CD14-positive monocyte (primary cell): ENCODE data around the gene FHIT. TPM values are rescaled to one million over a fixed set of nuclear protein-coding genes. Genes with fewer than 3 reads are reported as not detected.

ENCODE experiments used
- DNase-seq, 3 donors: peaks; one replicate each; pipeline ENCODE4 v3.0.0-alpha.2; 2011 to 2022
- H2AFZ ChIP-seq: 2 replicates; pipeline ENCODE4 v1.6.0; 2012; ENCODE audit warnings: mild to moderate bottlenecking, low read depth, low read length, inconsistent platforms; ENCODE audit not compliant: insufficient read depth, poor library complexity, severe bottlenecking
- H3K27ac ChIP-seq, 2 donors: 1 replicate in 1 of 2; 2 replicates in 1 of 2; pipeline ENCODE4 v1.5.1; 2012 to 2013; ENCODE audit warnings: low read length in 2 of 2, control low read depth in 1 of 2, inconsistent platforms in 1 of 2, low read depth in 1 of 2, mild to moderate bottlenecking in 1 of 2
- H3K27me3 ChIP-seq, 2 donors: one replicate each; pipeline versions ENCODE4 v1.6.0 to v1.6.1; 2011 to 2013; ENCODE audit warnings: low read length in 2 of 2; ENCODE audit not compliant: control insufficient read depth in 2 of 2, insufficient read depth in 2 of 2
- H3K36me3 ChIP-seq, 2 donors: replicated peaks in 1 of 2; 1 replicate in 1 of 2; 2 replicates in 1 of 2; pipeline versions ENCODE4 v1.5.1 to v1.6.1; 2012 to 2013; ENCODE audit warnings: low read length in 2 of 2, control low read depth in 1 of 2, inconsistent platforms in 1 of 2, mild to moderate bottlenecking in 1 of 2; ENCODE audit not compliant: insufficient read depth in 2 of 2, control insufficient read depth in 1 of 2
- H3K4me1 ChIP-seq, 2 donors: 1 replicate in 1 of 2; 2 replicates in 1 of 2; pipeline versions ENCODE4 v1.5.1 to v1.6.1; 2012 to 2013; ENCODE audit warnings: low read length in 2 of 2, control low read depth in 1 of 2, inconsistent platforms in 1 of 2, mild to moderate bottlenecking in 1 of 2, moderate library complexity in 1 of 2; ENCODE audit not compliant: insufficient read depth in 2 of 2, control insufficient read depth in 1 of 2
- H3K4me2 ChIP-seq: replicated peaks from 2 replicates; pipeline ENCODE3; 2012; ENCODE audit warnings: low read length, moderate library complexity, mild to moderate bottlenecking; ENCODE audit not compliant: poor library complexity, severe bottlenecking; ENCODE audit errors: extremely low read depth
- H3K4me3 ChIP-seq, 3 experiments: fragments of 200-600 bp in 1 of 3; sonication (generic) in 1 of 3; replicated peaks in 1 of 3; 1 replicate in 2 of 3; 2 replicates in 1 of 3; pipeline ENCODE4 v1.5.1; 2011 to 2013; ENCODE audit warnings: low read length in 3 of 3, mild to moderate bottlenecking in 3 of 3, control low read depth in 2 of 3, low read depth in 2 of 3, inconsistent platforms in 1 of 3, moderate library complexity in 1 of 3
- H3K79me2 ChIP-seq: 2 replicates; pipeline ENCODE4 v1.6.0; 2012; ENCODE audit warnings: mild to moderate bottlenecking, control low read depth, inconsistent platforms, low read length, moderate library complexity; ENCODE audit not compliant: insufficient read depth
- H3K9ac ChIP-seq: 2 replicates; pipeline ENCODE4 v1.6.0; 2017; ENCODE audit warnings: low read length, mild to moderate bottlenecking; ENCODE audit not compliant: insufficient read depth, poor library complexity, severe bottlenecking
- H3K9me3 ChIP-seq, 2 donors: replicated peaks in 1 of 2; 1 replicate in 1 of 2; 2 replicates in 1 of 2; pipeline versions ENCODE4 v1.5.1 to v1.6.1; 2012 to 2013; ENCODE audit warnings: low read length in 2 of 2, control low read depth in 1 of 2; ENCODE audit not compliant: control insufficient read depth in 1 of 2, insufficient read depth in 1 of 2
- H4K20me1 ChIP-seq: 2 replicates; pipeline ENCODE4 v1.6.0; 2012; ENCODE audit warnings: mild to moderate bottlenecking, low read length, control low read depth, moderate library complexity; ENCODE audit not compliant: insufficient read depth
- H3K27ac Mint-ChIP-seq, 7 donors: one replicate each; pipeline ENCODE4 v1.8.0; 2020; ENCODE audit warnings: mild to moderate bottlenecking in 7 of 7, mixed read lengths in 7 of 7, moderate library complexity in 6 of 7, inconsistent platforms in 2 of 7
- H3K27me3 Mint-ChIP-seq, 3 donors: one replicate each; pipeline ENCODE4 v1.8.0; 2021 to 2022; ENCODE audit warnings: low read depth in 3 of 3, mild to moderate bottlenecking in 3 of 3, mixed read lengths in 3 of 3, moderate library complexity in 3 of 3, inconsistent platforms in 1 of 3
- H3K36me3 Mint-ChIP-seq, 2 donors: one replicate each; pipeline ENCODE4 v1.8.0; 2020; ENCODE audit warnings: mixed read lengths in 2 of 2, inconsistent platforms in 1 of 2, mild to moderate bottlenecking in 1 of 2
- H3K4me1 Mint-ChIP-seq: one replicate; pipeline ENCODE4 v1.8.0; 2020; ENCODE audit warnings: mild to moderate bottlenecking, mixed read lengths
- H3K4me3 Mint-ChIP-seq, 2 donors: one replicate each; pipeline ENCODE4 v1.8.0; 2020; ENCODE audit warnings: mild to moderate bottlenecking in 2 of 2, mixed read lengths in 2 of 2, moderate library complexity in 1 of 2
- H3K9me3 Mint-ChIP-seq, 7 donors: one replicate each; pipeline ENCODE4 v1.8.0; 2020 to 2022; ENCODE audit warnings: mixed read lengths in 7 of 7, mild to moderate bottlenecking in 6 of 7, moderate library complexity in 6 of 7, inconsistent platforms in 2 of 7
- WGBS: methylation state at CpG from one replicate; pipeline ENCODE4 v1.1.5; 2013; ENCODE audit warnings: missing lambda C conversion rate; ENCODE audit not compliant: insufficient coverage; 5-methylcytosine and 5-hydroxymethylcytosine counted together
- intact Hi-C, 2 donors: fragments of 100-400 bp; cut with micrococcal nuclease; formaldehyde crosslinking; loops; one replicate each; pipeline versions ENCODE4 v1.15.0 to v1.15.1; 2023
- polyA plus RNA-seq, 3 donors: library from polyadenylated mRNA; depleted of rRNA in 1 of 3; unstranded in 2 of 3; stranded (reverse) in 1 of 3; fragments of 300-500 nt in 2 of 3; fragments of >200 nt in 1 of 3; fragmentation: Illumina TruSeq in 2 of 3; gene quantifications; 1 replicate in 2 of 3; 2 replicates in 1 of 3; pipeline ENCODE4 v1.2.3, GENCODE V29; 2012 to 2021
- TF ChIP-seq, protein P1 (sequence below): fragments of 200-600 bp; IDR thresholded peaks from one replicate; pipeline ENCODE4 v1.8.0; 2022; ENCODE audit warnings: antibody characterized with exemption, mild to moderate bottlenecking

The FHIT gene
- polyA plus RNA-seq, 3 donors = 1.7 to 3.4 (median 3.2) TPM

- WGBS = no CpG with 5 or more reads among the region's 3 CpGs
- no peak overlapping the region for H3K4me3 Mint-ChIP-seq
- Histone ChIP-seq H3K36me3 (no peaks in the 10 kb centered on the region), H3K27ac (no peak overlapping the region), H3K79me2 (no peaks in the 10 kb centered on the region), H3K4me2 (no peak overlapping the region), H3K4me1 (no peaks in the 10 kb centered on the region), H4K20me1 (no peaks in the 10 kb centered on the region), H3K4me3 (no peak overlapping the region), H3K27me3 (no peaks in the 10 kb centered on the region), H3K9ac (no peak overlapping the region), H3K9me3 (peaks cover 0 to 4% of the 10 kb centered on the region in 2 donors), H2AFZ (no peak overlapping the region)
- TF ChIP-seq, protein P1, sequence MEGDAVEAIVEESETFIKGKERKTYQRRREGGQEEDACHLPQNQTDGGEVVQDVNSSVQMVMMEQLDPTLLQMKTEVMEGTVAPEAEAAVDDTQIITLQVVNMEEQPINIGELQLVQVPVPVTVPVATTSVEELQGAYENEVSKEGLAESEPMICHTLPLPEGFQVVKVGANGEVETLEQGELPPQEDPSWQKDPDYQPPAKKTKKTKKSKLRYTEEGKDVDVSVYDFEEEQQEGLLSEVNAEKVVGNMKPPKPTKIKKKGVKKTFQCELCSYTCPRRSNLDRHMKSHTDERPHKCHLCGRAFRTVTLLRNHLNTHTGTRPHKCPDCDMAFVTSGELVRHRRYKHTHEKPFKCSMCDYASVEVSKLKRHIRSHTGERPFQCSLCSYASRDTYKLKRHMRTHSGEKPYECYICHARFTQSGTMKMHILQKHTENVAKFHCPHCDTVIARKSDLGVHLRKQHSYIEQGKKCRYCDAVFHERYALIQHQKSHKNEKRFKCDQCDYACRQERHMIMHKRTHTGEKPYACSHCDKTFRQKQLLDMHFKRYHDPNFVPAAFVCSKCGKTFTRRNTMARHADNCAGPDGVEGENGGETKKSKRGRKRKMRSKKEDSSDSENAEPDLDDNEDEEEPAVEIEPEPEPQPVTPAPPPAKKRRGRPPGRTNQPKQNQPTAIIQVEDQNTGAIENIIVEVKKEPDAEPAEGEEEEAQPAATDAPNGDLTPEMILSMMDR = no peak
- no peak overlapping the region for H3K27ac Mint-ChIP-seq
- no peak for DNase-seq
- no peaks in the 10 kb centered on the region for H3K27me3 Mint-ChIP-seq
- no peaks in the 10 kb centered on the region for H3K36me3 Mint-ChIP-seq
- H3K4me1 Mint-ChIP-seq = no peaks in the 10 kb centered on the region
- peaks cover 0 to 9% (median 4%) of the 10 kb centered on the region in 7 donors for H3K9me3 Mint-ChIP-seq
- intact Hi-C loops = no loop called here
These were observed 553.1 kb downstream of the FHIT start for GRCh38 chr3:60698117-60698516.

- DNase-seq = no peak
- H3K27me3 ChIP-seq = no peaks in the 10 kb centered on the region
- no peaks in the 10 kb centered on the region for H3K36me3 ChIP-seq
- H3K4me2 ChIP-seq = no peak overlapping the region
- peaks cover 0 to 4% of the 10 kb centered on the region in 2 donors for H3K9me3 ChIP-seq
- H3K4me3 ChIP-seq = no peak overlapping the region
- TF ChIP-seq, protein P1 = no peak
- intact Hi-C loops = no loop called here
- no peak overlapping the region for H3K27ac ChIP-seq
- H3K4me1 ChIP-seq = no peaks in the 10 kb centered on the region
- Mint-ChIP-seq H3K27ac (no peak overlapping the region), H3K36me3 (no peaks in the 10 kb centered on the region), H3K9me3 (peaks cover 0 to 9% (median 4%) of the 10 kb centered on the region in 7 donors), H3K27me3 (no peaks in the 10 kb centered on the region), H3K4me3 (no peak overlapping the region), H3K4me1 (no peaks in the 10 kb centered on the region)
- no peaks in the 10 kb centered on the region for H3K79me2 ChIP-seq
- no peak overlapping the region for H3K9ac ChIP-seq
- H2AFZ ChIP-seq = no peak overlapping the region
- no peaks in the 10 kb centered on the region for H4K20me1 ChIP-seq
These were observed 554.1 kb downstream of the FHIT start for GRCh38 chr3:60697132-60697531.
